Measurements from ENCODE around the gene SLC24A3.

DNA sequence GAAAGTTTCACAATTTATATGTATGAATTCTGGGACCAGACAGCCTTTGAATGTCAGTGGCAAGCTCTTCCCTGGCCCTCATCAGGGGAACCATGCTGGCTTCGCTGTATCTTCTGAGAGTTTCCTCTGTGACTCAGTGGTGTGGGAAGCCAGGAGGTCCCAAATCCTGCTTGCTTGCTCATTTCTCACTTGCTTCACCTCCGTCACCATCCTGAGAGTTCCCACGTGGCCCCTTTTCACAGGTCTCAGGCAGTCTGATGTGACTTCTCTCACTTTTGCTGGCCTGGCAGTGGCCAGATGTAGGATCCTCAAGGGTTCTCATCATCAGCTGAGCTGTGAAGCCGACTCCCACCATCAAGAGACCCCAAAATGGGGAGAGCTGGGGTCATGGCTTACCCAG is 517.2 kb downstream of the SLC24A3 start:
- TF ChIP-seq, protein P1, sequence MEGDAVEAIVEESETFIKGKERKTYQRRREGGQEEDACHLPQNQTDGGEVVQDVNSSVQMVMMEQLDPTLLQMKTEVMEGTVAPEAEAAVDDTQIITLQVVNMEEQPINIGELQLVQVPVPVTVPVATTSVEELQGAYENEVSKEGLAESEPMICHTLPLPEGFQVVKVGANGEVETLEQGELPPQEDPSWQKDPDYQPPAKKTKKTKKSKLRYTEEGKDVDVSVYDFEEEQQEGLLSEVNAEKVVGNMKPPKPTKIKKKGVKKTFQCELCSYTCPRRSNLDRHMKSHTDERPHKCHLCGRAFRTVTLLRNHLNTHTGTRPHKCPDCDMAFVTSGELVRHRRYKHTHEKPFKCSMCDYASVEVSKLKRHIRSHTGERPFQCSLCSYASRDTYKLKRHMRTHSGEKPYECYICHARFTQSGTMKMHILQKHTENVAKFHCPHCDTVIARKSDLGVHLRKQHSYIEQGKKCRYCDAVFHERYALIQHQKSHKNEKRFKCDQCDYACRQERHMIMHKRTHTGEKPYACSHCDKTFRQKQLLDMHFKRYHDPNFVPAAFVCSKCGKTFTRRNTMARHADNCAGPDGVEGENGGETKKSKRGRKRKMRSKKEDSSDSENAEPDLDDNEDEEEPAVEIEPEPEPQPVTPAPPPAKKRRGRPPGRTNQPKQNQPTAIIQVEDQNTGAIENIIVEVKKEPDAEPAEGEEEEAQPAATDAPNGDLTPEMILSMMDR (conservative IDR thresholded peaks at IDR 0.05), result no peak
- no peak for TF ChIP-seq EZH2 (IDR thresholded peaks at IDR 0.05; ENCODE audit: low read depth)

Measured in PC-9 (cell line).